ENCODE results near the gene EXOC4.

Gene EXOC4

DNA sequence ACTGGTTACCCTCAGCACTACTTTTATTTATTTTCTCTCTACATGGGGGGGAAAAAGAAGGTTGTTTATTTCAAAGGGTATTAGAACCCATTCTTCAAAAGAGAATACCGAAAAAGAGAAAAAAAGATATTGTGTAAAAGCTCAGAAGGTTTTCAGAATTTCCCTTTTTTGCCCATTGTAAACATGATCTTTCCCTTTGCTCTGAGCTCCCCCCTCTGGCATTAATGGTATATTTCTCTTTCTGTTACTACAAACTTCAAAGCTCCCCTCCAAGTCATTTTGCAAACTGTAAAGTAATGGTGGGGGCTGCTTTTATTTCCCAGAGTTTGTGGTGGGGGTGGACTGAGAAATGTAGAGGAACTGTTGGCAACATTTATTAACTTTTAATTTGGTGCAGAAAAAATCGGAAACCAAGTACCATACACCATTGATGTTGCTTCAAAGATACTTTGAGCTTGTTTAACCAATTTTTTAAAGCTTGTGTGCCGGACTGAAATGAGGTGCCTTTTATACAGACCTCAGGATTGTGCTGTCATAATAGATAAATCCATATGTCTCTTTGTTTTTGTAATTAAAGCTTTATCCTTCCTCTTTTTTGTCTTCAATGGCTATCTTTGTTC is 181.5 kb downstream of the EXOC4 start:
- no peak for FAIRE-seq

DNA sequence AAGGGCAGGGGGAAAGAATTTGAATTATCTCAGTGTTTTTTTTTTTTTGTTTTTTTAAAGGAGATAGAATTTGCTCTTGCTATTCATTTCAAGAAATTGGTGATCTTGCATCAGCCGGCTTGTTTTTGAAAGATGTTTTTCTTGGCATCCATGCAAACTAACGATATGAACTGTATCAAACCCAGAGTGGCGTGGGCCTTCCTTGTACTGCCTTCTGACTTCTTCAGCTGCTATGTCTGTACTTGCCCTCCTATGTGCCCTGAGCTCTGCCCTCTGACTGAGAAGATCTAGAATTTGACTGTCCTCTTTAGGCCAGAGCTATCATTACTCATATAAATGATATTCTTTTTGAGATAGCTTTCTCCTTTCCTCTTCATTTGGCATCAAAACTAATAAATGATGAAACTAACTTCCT is 183.1 kb downstream of the EXOC4 start:
- no peak for FAIRE-seq

- FAIRE-seq = no peak
Observed at GRCh38 chr7:133437544-133437943, 184.7 kb downstream of the EXOC4 start.

DNA sequence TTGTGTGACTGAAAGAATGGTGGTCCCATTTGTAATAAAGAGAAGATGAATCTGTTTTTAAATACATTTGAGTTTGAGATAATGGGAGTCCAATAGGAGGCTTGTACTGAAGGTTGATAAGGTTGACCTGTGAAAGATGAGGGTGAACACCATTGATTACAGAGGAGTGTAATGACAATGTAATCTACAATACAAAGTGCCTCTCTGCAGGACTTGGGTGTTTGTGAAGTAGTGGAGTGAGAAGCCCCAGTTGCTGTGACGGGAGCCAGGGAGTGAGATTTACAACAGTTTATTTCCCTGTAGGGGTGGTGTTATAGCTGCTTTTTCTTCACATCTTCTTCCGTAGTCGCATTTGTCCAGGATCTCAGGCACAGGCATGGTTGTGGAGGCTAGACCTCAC is 189.9 kb downstream of the EXOC4 start:
- FAIRE-seq = no peak

- no peak for FAIRE-seq
Observed at GRCh38 chr7:133445617-133446016, 192.7 kb downstream of the EXOC4 start.

GRCh38 chr7:133448012-133448411 is 195.1 kb downstream of the EXOC4 start:
- no peak for FAIRE-seq

GRCh38 chr7:133452577-133452976 is 199.7 kb downstream of the EXOC4 start:
- no peak for FAIRE-seq

GRCh38 chr7:133458688-133459087 is 205.8 kb downstream of the EXOC4 start:
- no peak for FAIRE-seq

DNA sequence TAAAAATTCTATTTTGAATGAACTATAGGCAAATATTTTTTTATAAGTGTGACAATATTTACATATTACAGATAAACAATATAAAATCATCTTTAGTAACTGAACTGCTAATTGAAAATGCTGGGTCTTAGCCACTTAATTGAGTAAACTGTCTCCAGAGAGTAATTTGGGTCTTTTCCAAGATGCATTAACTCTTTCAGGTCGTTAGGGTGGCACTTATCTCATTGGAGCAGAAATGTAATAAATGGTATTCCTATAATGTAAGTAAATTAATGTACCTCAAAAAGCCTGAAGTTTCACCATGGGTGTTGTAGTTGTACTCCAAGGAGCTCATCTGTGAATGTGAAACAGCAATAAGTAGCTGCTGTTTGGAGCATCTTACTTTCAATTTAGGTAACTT is 208.5 kb downstream of the EXOC4 start:
- FAIRE-seq = no peak

- FAIRE-seq = no peak
Observed at GRCh38 chr7:133475655-133476054, 222.8 kb downstream of the EXOC4 start.

GRCh38 chr7:133477791-133478190 is 224.9 kb downstream of the EXOC4 start:
- no peak for FAIRE-seq

- FAIRE-seq = no peak
Observed at GRCh38 chr7:133478591-133479135, 225.8 kb downstream of the EXOC4 start.

DNA sequence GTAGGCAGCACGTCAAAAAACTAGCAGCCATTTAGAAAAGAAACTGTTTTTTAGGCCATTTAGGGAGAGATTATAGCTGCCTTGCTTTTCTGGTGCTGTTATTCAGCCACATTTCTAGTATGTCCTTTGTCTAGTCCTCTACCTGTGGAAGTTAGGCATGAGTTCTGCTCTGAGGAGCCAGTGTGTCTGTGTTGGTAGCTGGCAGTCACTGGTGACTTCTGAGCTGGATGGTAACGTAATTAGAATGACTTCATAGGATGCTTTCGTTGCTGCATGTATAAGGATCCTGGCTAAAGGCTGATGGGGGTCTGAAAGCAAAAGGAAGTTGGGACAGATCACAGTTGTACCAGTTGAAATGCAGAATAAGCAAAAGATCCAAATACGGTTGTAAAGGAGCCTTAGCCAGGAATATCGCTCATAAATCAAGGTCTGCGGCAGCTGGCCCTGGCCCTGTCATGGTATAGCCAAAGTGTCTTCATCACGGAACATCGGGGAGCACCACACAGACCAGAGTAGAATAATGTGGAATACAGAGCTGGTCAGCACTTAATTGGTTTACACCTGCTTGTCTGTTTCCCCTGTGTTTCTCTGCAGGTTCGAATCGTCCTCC is 226.7 kb downstream of the EXOC4 start:
- FAIRE-seq = no peak

GRCh38 chr7:133480868-133481267 is 228.0 kb downstream of the EXOC4 start:
- no peak for FAIRE-seq

GRCh38 chr7:133481676-133482075 is 228.8 kb downstream of the EXOC4 start:
- no peak for FAIRE-seq

DNA sequence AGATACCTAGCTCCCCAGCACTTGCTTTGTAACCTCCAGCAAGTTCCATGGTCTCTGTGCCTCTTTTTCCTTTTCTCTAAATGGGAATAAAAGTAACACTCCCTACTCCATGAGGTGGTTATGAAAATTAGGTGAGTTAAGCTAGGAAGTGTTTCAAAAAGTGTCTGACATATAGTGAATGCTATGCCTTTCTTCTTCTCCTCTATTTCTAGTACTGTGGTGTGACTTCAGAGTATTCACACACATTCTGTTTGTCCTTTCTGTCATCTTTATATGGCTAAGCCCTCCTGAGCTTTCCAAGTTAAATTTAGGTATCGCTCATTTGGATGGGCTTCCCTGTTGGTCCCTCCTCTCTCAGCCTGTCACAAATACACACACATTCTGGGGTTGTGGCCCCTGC is 229.7 kb downstream of the EXOC4 start:
- FAIRE-seq = no peak

GRCh38 chr7:133484086-133484485 is 231.2 kb downstream of the EXOC4 start:
- no peak for FAIRE-seq

DNA sequence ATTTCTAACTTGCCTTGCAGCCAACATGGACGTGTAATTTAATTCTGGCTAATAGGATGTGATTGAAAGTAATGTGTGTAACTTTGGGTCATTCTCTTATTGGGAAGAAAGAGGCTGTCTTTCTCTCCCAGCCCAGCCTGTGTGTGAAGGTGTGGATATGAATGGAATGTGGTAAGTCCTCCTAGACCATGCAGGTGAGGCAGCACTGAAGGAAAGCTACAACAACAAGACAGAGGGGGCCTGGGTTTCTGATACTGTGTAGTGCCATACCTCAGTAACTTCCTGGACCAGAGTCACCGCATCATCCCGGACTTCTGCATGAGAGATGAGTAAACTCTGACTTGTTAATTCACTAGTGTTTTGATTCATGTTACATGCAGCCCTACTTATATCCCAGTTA is 237.0 kb downstream of the EXOC4 start:
- no peak for FAIRE-seq

GRCh38 chr7:133491201-133491691 is 238.4 kb downstream of the EXOC4 start:
- no peak for FAIRE-seq

DNA sequence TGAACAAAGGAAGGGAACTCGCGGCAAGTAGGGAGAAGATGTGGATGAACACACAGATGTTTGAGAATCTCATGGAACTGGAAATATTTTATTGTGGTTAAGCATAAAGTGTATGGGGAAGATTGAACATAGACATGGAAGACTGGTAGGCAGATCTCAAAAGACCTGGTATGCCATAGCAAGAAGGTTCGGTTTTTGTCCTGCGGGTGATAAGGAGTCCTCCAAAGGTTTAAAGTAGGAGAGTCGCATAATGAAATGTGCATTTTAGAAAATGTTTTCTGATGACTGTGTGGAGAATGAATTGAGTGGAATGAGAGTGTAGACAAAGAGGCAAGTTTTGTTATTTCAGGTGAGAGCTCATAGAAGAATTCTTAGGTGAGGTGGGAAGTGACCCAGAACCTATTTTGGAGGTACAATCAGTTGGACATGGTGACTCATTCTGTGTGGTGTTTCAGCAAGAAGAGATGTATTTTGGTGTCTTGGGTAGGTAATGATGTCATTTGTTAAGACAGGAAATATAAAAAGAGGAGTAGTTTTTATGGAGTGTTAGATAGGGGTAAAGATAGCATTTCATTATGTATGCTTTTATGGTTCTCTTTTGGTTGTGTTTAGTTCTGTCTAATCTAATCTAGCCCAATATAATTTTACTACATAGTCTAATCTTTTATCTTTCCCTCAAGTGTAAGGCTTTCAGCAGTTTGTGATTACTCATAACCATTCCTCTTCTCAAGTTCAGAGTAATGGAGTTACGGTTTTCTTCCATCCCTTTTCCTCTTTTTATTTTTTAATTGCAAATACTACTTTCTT is 239.2 kb downstream of the EXOC4 start:
- FAIRE-seq = no peak

DNA sequence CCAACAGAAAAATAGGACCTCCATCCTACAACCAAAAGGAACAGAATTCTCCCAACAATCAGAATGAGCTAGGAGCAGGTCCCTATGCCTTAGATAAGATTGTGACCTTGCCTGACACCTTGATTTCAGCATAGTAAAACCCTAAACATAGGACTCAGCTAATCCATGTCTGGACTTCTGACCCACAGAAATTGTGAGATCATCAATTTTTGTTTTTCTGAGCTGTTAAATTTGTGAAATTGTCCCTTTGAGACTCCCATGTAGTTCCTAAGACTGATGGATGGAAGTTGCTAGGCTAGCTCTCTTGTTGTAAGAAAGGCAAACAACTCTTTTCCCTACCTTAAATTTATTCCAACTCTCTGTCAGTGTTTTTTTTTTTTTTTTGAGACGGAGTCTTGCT is 244.2 kb downstream of the EXOC4 start:
- FAIRE-seq = no peak

GRCh38 chr7:133501771-133502170 is 248.9 kb downstream of the EXOC4 start:
- FAIRE-seq = no peak

DNA sequence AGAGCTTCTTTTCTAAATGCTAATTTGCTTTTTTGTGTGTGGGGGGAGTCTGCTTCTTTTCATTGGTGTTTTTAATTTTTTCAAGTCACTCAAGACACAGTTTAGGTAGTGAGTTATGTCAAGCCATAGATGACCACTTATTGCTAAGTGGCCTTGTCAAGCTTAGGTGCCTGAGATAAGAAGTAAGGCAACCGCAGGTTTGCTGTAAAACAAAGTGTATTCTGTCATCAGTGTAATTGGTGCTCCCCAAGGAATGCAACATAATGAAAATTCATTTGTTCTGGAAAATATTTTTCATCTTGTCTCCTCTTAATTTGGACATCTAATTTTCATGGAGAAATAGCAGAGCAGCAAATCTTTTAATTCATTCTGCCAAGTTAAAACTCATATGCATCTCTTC is 249.6 kb downstream of the EXOC4 start:
- no peak for FAIRE-seq

DNA sequence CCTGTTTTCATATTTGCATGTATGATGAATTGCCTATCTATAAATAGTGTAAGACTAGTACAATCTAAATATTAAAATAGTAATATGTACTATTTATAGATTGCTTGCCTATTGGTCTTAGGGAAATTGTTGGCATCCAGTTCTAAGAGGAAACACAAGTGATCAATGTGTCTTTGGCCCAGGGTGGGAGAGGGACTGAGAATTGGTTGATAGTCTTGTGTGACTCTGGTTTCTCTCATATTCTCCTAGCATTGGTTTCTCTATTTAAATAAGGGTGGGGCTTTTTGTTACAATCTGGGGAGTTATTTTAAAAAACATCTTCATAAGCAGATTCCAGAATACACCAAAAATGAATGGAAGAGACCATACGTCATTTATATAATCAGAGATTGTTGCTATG is 250.1 kb downstream of the EXOC4 start:
- no peak for FAIRE-seq
